HEK293 (cell line): ENCODE results near the gene TNFAIP8.

ENCODE experiments used
- CTCF ChIP-seq: fragments of 450-650 bp; formaldehyde crosslinking; IDR thresholded peaks from 2 replicates; pipeline ENCODE4 v1.5.1; 2016; ENCODE audit warnings: missing biosample characterization, missing genetic modification characterization
- ELK4 ChIP-seq: IDR thresholded peaks from 2 replicates; pipeline ENCODE4 v1.6.1; 2011; ENCODE audit warnings: mild to moderate bottlenecking, low read depth, low read length, borderline replicate concordance
- TCF7L2 ChIP-seq: IDR thresholded peaks from 2 replicates; pipeline ENCODE4 v1.6.1; 2011; ENCODE audit warnings: low read depth, mild to moderate bottlenecking, inconsistent platforms, low read length, moderate library complexity, borderline replicate concordance
- ZBTB1 ChIP-seq: fragments of 450-650 bp; formaldehyde crosslinking; IDR thresholded peaks from 2 replicates; pipeline ENCODE4 v1.5.1; 2016; ENCODE audit warnings: missing biosample characterization, missing genetic modification characterization

GRCh38 chr5:119396030-119396664 lies 40.3 kb downstream of the TNFAIP8 start:
- no peak for TF ChIP-seq ZBTB1
- no peak for TF ChIP-seq CTCF (tag by site-specific recombination)
- TF ChIP-seq ELK4: no peak
- no peak for TF ChIP-seq TCF7L2
